Posterior cingulate gyrus (tissue), 11 donors: ENCODE results near the gene NAGA.

Experiments
- DNase-seq, 10 donors: peaks; one replicate each; pipeline versions ENCODE4 v3.0.0 to v3.0.0-alpha.2; 2020 to 2021; ENCODE audit warnings: mixed read lengths in 3 of 10
- intact Hi-C: fragments of 100-400 bp; cut with DNase I; formaldehyde crosslinking; loops from one replicate; pipeline ENCODE4 v1.15.1; 2023

NAGA gene

GRCh38 chr22:42056757-42057511, 13.7 kb downstream of the NAGA start:
- no peak for DNase-seq
- intact Hi-C loops = no loop called here

GRCh38 chr22:42052765-42053164, 17.8 kb downstream of the NAGA start:
- intact Hi-C loops = no loop called here
- DNase-seq = no peak

- intact Hi-C loops = no loop called here
- no peak for DNase-seq
Observed at GRCh38 chr22:42050641-42051180, 19.9 kb downstream of the NAGA start.

GRCh38 chr22:42041784-42042183, 28.8 kb downstream of the NAGA start:
- intact Hi-C loops = no loop called here
- no peak for DNase-seq

DNA sequence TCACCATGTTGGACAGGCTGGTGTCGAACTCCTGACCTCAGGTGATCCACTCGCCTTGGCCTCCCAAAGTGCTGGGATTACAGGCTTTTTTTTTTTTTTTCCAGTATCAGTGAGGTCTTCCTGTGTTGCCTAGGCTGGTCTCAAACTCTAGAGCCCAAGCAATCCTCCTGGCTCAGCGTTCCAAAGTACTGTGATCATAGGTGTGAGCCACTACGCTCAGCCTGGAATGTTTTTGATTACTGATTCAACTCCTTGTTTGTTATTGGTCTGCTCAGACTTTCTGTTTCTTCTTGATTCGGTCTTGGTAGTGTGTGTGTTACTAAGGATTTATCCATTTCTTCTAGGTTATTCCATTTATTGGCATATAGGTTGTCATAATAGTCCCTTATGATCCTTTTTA, 31.3 kb downstream of the NAGA start:
- intact Hi-C loops = no loop called here
- no peak for DNase-seq

DNA sequence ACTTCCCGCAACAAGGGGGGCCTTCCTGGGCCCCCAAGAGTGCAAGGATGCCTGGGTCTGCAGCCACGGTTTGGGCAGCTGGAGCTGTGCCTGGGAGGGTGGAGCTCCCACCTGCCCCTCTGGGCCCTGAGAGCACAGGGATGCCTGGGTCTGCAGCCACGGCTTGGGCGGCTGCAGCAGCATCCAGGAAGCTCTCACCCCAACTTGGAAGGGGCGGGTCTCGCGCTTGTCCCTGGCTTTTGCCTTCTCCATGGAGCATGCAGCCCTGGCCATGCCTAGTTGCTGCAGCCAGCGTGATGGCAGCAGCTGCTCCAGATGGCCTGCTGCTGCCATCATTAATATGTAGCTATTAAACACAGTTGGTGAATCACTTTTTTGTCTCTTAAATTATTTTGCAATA, 35.4 kb downstream of the NAGA start:
- no peak for DNase-seq
- intact Hi-C loops = no loop called here

DNA sequence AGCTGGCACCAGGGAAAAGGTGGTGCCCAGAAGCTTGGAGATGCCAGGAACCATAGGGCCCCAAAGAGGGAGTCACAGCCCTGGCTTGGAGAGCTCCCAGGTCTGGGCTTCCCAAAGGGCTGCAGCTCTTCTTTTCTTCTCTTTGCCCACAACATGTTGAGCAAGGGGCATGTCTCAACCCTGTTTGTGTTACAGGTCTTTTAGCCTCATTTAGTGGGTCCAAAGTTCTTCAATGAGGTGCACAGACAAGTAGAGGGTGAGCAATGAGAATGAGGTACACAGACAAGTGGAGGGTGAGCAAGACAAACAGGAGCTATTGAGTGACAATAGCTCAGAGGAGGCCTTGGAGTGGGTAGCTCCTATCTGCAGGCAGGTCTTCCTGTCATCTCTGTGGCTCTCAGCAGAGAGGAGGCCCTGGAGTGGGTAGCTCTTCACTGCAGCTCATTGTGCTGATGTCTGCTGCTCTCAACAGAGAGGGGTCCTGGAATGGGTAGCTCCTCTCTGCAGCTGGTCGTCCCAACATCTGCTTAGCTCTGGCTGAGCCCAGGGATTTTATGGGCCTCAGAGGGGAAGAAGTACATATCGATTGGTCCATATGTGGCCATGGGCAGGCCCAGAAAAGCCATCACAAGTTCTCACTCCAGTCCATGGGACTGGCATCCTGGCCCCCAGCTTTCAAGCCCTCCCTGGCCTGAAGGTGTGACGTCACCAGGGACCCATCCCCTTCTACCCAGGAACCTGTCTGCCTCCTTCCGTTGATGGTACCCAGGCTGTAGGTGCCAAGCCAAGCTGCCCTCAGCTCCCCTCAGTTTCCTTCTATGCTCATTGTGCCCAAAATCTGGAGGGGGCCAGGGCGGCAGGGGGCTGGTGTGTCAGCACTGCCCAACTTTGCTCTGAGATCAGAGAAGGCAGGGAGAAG, 37.1 kb downstream of the NAGA start:
- intact Hi-C loops = no loop called here
- DNase-seq = no peak

DNA sequence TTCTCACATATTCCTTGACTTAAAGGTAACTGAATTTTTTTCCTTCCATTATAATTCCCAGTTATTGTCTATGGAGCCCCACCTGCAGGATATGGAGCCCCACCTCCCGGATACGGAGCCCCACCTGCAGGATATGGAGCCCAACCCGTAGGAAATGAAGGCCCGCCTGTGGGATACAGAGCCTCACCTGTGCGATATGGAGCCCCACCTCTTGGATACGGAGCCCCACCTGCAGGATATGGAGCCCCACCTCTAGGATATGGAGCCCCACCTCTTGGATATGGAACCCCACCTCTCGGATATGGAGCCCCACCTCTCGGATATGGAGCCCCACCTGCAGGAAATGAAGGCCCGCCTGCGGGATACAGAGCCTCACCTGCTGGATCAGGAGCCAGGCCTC, 43.9 kb downstream of the NAGA start:
- intact Hi-C loops = no loop called here
- DNase-seq = no peak

- DNase-seq = no peak
- intact Hi-C loops = no loop called here
Observed at GRCh38 chr22:42025421-42025820, 45.2 kb downstream of the NAGA start.

GRCh38 chr22:42022162-42022847, 48.3 kb downstream of the NAGA start:
- intact Hi-C loops = no loop called here
- no peak for DNase-seq

- no peak for DNase-seq
- intact Hi-C loops = no loop called here
Observed at GRCh38 chr22:42021571-42021970, 49.0 kb downstream of the NAGA start.

GRCh38 chr22:42018224-42018623, 52.4 kb downstream of the NAGA start:
- intact Hi-C loops = no loop called here
- DNase-seq = no peak

DNA sequence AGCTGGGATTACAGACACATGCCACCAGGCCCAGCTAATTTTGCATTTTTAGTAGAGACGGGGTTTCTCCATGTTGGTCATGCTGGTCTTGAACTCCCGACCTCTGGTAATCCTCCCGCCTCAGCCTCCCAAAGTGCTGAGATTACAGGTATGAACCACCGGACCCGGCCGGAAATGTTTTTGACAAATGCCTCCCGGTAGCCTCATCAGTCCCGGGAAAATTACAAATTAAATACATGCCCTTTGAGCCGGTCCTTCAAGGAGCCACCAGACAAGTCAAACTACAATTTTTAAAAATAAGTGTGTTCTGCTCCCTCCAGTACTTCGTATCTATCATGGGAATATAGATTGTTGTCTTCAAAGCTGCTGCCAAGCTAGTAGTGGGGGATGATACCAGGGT, 54.5 kb downstream of the NAGA start:
- intact Hi-C loops = no loop called here

GRCh38 chr22:42013385-42013784, 57.2 kb downstream of the NAGA start:
- DNase-seq = no peak
- intact Hi-C loops = no loop called here

More for the DNA sequence above, 54.5 kb downstream of the NAGA start:
- no peak for DNase-seq

DNA sequence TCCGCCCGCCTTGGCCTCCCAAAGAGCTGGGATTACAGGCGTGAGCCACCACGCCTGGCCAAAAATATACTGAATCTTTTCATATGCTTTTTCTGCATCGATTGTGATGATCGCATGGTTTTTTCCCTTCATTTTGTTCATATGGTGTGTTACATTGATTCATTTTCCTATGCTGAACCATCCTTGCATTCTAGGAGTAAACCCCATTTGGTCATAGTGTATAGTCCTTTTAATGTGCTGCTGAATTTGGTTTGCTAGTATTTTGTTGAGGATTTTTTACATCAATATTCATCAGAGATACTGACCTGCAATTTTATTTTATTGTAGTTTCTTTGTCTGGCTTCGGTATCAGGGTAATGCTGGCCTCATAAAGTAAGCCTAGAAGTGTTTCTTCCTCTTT, 59.8 kb downstream of the NAGA start:
- DNase-seq = no peak
- intact Hi-C loops = no loop called here
